GM19193 (cell line): ENCODE results near the gene NAIF1.

Source experiments
- POLR2A ChIP-seq: IDR thresholded peaks from 4 replicates; pipeline ENCODE4 v1.6.1; 2011; ENCODE audit not compliant: insufficient read depth, insufficient read length; ENCODE audit errors: extremely low read depth

NAIF1 gene

GRCh38 chr9:128066713-128067644, at the start of gene NAIF1:
Gene NAIF1 (minus strand): TSS chr9:128067320. CDS start chr9:128067101, 219 bp downstream.
- peak; percentile 19 for TF ChIP-seq POLR2A

- no peak for TF ChIP-seq POLR2A
These were observed 49.3 kb upstream of the NAIF1 start for GRCh38 chr9:128116104-128117083.

- no peak for TF ChIP-seq POLR2A
These were observed 48.3 kb upstream of the NAIF1 start for GRCh38 chr9:128115187-128116103.

GRCh38 chr9:128114326-128115186, 47.4 kb upstream of the NAIF1 start:
- TF ChIP-seq POLR2A: no peak

- TF ChIP-seq POLR2A: no peak
These were observed 46.6 kb upstream of the NAIF1 start for GRCh38 chr9:128113526-128114325.

GRCh38 chr9:128109050-128109709, 42.1 kb upstream of the NAIF1 start:
- TF ChIP-seq POLR2A: no peak

GRCh38 chr9:128108269-128109049, 41.3 kb upstream of the NAIF1 start:
- no peak for TF ChIP-seq POLR2A

GRCh38 chr9:128107468-128108268, 40.5 kb upstream of the NAIF1 start:
- TF ChIP-seq POLR2A: no peak

- TF ChIP-seq POLR2A: no peak
These were observed 39.9 kb upstream of the NAIF1 start for GRCh38 chr9:128106940-128107467.

- no peak for TF ChIP-seq POLR2A
These were observed 39.2 kb upstream of the NAIF1 start for GRCh38 chr9:128106181-128106939.
